ENCODE measurements around the gene TP53TG3D.
"Not testable (repeated sequence)": the region's sequence is repeated elsewhere in the genome, so short reads cannot be mapped to it uniquely, and the experiment has no call there.

GRCh38 chr16:32289197-32289596 lies 36.1 kb downstream of the TP53TG3D start:
- TF ChIP-seq CTCF (IDR thresholded peaks at IDR 0.05; ENCODE audit: insufficient read depth, low read length, poor library complexity, severe bottlenecking); EZH2phosphoT487 (conservative IDR thresholded peaks at IDR 0.05; ENCODE audit: low read length): not testable (repeated sequence)
